Measurements from ENCODE around the gene GREB1. TPM values are rescaled to one million over a fixed set of nuclear protein-coding genes. Genes with fewer than 3 reads are reported as not detected.

Gene GREB1
- total and polyA plus RNA-seq, 2 of the 13 experiments (the other 11 are each of a cell fraction or from before 2014, with no cell fraction given) = 31.3 to 61.2 TPM

GRCh38 chr2:11582862-11583752, 49.3 kb downstream of the GREB1 start (continued):
- TF ChIP-seq AHDC1 (CRISPR knock-in tag; IDR thresholded peaks at IDR 0.05; ENCODE audit: borderline replicate concordance) (peak; percentile 73), TBX3 (IDR thresholded peaks at IDR 0.05; ENCODE audit: borderline replicate concordance) (peak; percentile 71; the same call in 1 of the 2 replicates), GMEB2 (CRISPR knock-in tag; IDR thresholded peaks at IDR 0.05; ENCODE audit: low read depth) (0 out of 2 replicates have a peak, but pooled peaks have one; percentile 18), CC2D1A (CRISPR knock-in tag; IDR thresholded peaks at IDR 0.05) (no peak), ZNF788 (CRISPR knock-in tag; IDR thresholded peaks at IDR 0.05; ENCODE audit: borderline replicate concordance) (peak; percentile 27; the same call in 1 of the 2 replicates), CCDC6 (CRISPR knock-in tag; IDR thresholded peaks at IDR 0.05) (no peak), HDAC1 (CRISPR knock-in tag; IDR thresholded peaks at IDR 0.05) (peak; percentile 76), ZNF784 (CRISPR knock-in tag; IDR thresholded peaks at IDR 0.05; ENCODE audit: borderline replicate concordance) (no peak; the same call in 1 of the 2 replicates), ZNF205 (CRISPR knock-in tag; IDR thresholded peaks at IDR 0.05) (0 out of 2 replicates have a peak, but pooled peaks have one; percentile 7), ZNF3 (CRISPR knock-in tag; IDR thresholded peaks at IDR 0.05) (0 out of 2 replicates have a peak, but pooled peaks have one; percentile 25), MYNN (CRISPR knock-in tag; IDR thresholded peaks at IDR 0.05; ENCODE audit: low read depth) (no peak), SNAI1 (CRISPR knock-in tag; IDR thresholded peaks at IDR 0.05; ENCODE audit: borderline replicate concordance) (0 out of 2 replicates have a peak, but pooled peaks have one; percentile 14)
- TF ChIP-seq, protein P1, sequence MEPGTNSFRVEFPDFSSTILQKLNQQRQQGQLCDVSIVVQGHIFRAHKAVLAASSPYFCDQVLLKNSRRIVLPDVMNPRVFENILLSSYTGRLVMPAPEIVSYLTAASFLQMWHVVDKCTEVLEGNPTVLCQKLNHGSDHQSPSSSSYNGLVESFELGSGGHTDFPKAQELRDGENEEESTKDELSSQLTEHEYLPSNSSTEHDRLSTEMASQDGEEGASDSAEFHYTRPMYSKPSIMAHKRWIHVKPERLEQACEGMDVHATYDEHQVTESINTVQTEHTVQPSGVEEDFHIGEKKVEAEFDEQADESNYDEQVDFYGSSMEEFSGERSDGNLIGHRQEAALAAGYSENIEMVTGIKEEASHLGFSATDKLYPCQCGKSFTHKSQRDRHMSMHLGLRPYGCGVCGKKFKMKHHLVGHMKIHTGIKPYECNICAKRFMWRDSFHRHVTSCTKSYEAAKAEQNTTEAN (CRISPR knock-in tag; conservative IDR thresholded peaks at IDR 0.05) = no peak
- TF ChIP-seq, protein P2, sequence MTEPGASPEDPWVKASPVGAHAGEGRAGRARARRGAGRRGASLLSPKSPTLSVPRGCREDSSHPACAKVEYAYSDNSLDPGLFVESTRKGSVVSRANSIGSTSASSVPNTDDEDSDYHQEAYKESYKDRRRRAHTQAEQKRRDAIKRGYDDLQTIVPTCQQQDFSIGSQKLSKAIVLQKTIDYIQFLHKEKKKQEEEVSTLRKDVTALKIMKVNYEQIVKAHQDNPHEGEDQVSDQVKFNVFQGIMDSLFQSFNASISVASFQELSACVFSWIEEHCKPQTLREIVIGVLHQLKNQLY (CRISPR knock-in tag; IDR thresholded peaks at IDR 0.05) = 0 out of 2 replicates have a peak, but pooled peaks have one; percentile 13
- TF ChIP-seq, protein P3, sequence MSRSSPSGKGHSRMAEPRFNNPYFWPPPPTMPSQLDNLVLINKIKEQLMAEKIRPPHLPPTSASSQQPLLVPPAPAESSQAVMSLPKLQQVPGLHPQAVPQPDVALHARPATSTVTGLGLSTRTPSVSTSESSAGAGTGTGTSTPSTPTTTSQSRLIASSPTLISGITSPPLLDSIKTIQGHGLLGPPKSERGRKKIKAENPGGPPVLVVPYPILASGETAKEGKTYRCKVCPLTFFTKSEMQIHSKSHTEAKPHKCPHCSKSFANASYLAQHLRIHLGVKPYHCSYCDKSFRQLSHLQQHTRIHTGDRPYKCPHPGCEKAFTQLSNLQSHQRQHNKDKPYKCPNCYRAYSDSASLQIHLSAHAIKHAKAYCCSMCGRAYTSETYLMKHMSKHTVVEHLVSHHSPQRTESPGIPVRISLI (CRISPR knock-in tag; IDR thresholded peaks at IDR 0.05; ENCODE audit: borderline replicate concordance) = peak; percentile 86; the same call in 1 of the 2 replicates

All from HepG2 (cell line).